DND-41 (cell line): ENCODE measurements around the gene CRYBB3.

Experiments used
- ATAC-seq: fragments of 200-7000 bp; cut with Tn5 transposase; 3 replicates; pipeline ENCODE4 v1.9.1; 2021; ENCODE audit warnings: low read depth; ENCODE audit not compliant: insufficient read depth
- DNase-seq: peaks from one replicate; pipeline ENCODE4 v3.0.0-alpha.2; 2020
- H2AFZ ChIP-seq: 2 replicates; pipeline ENCODE4 v1.6.0; 2012; ENCODE audit warnings: low read depth, low read length
- H3K27ac ChIP-seq: 2 replicates; pipeline ENCODE4 v1.5.1; 2012; ENCODE audit warnings: low read length, inconsistent platforms
- H3K27me3 ChIP-seq: fragments of 200-600 bp; sonication (generic); 2 replicates; pipeline ENCODE4 v1.6.0; 2012; ENCODE audit warnings: low read length, mild to moderate bottlenecking, inconsistent platforms; ENCODE audit not compliant: insufficient read depth, poor library complexity
- H3K36me3 ChIP-seq: 2 replicates; pipeline ENCODE4 v1.5.1; 2012; ENCODE audit warnings: low read length, inconsistent platforms; ENCODE audit not compliant: insufficient read depth
- H3K4me1 ChIP-seq: 2 replicates; pipeline ENCODE4 v1.5.1; 2012; ENCODE audit warnings: mild to moderate bottlenecking, low read length; ENCODE audit not compliant: insufficient read depth
- H3K4me2 ChIP-seq: 2 replicates; pipeline ENCODE4 v1.6.0; 2012; ENCODE audit warnings: mild to moderate bottlenecking, moderate library complexity, low read length, inconsistent platforms; ENCODE audit not compliant: insufficient read depth
- H3K4me3 ChIP-seq, 2 experiments: fragments of 200-600 bp in 1 of 2; shearing (Covaris generic) in 1 of 2; 2 replicates each; pipeline ENCODE4 v1.5.1; 2012 to 2016; ENCODE audit warnings: inconsistent platforms in 2 of 2, low read length in 2 of 2, mild to moderate bottlenecking in 2 of 2, low read depth in 1 of 2, moderate library complexity in 1 of 2
- H3K79me2 ChIP-seq: 2 replicates; pipeline ENCODE4 v1.6.0; 2012; ENCODE audit warnings: low read length, inconsistent platforms; ENCODE audit not compliant: insufficient read depth
- H3K9ac ChIP-seq: 2 replicates; pipeline ENCODE4 v1.6.0; 2012; ENCODE audit warnings: low read depth, mild to moderate bottlenecking, inconsistent platforms, low read length, moderate library complexity
- H3K9me3 ChIP-seq: 2 replicates; pipeline ENCODE4 v1.5.1; 2012; ENCODE audit warnings: low read length, moderate library complexity, mild to moderate bottlenecking, inconsistent platforms; ENCODE audit not compliant: insufficient read depth, severe bottlenecking
- H4K20me1 ChIP-seq: 2 replicates; pipeline ENCODE4 v1.6.0; 2012; ENCODE audit warnings: low read length; ENCODE audit not compliant: insufficient read depth
- CTCF ChIP-seq: IDR thresholded peaks from 2 replicates; pipeline ENCODE4 v1.5.1; 2012; ENCODE audit warnings: borderline replicate concordance, low read length, moderate library complexity, mild to moderate bottlenecking; ENCODE audit not compliant: poor library complexity, severe bottlenecking; ENCODE audit errors: extremely low read depth
- EZH2 ChIP-seq: IDR thresholded peaks from 3 replicates; pipeline ENCODE4 v1.6.1; 2012; ENCODE audit warnings: borderline replicate concordance, low read depth, mild to moderate bottlenecking, moderate library complexity, low read length, inconsistent platforms; ENCODE audit not compliant: severe bottlenecking

The CRYBB3 gene

DNA sequence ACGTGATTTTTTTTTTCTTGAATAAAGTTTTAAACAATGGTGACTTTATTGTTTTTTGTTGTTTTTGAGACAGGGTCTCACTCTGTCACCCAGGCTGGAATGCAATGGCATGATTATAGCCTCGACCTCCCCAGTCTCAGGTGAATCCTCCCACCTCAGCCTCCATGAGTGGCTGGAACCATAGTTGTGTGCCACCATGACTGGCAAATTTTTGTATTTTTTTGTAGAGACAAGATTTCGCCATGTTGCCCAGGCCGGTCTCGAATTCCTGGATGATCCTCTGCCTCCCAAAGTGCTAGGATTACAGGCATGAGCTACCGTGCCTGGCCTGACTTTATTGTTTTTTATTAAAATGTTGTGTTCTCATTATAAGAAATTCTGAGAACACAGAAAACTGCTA is 12.2 kb upstream of the CRYBB3 start:
- H3K36me3 ChIP-seq, result no peaks in the 10 kb centered on the region
- no peaks in the 10 kb centered on the region for H3K79me2 ChIP-seq
- no peak overlapping the region for H3K27ac ChIP-seq
- no peaks in the 10 kb centered on the region for H3K9me3 ChIP-seq
- H2AFZ ChIP-seq, result no peak overlapping the region
- H3K9ac ChIP-seq, result no peak overlapping the region
- H3K4me3 ChIP-seq, result no peak overlapping the region
- ATAC-seq (no peak), DNase-seq (no peak)
- TF ChIP-seq EZH2 (no peak), CTCF (no peak)
- no peaks in the 10 kb centered on the region for H3K27me3 ChIP-seq
- no peaks in the 10 kb centered on the region for H4K20me1 ChIP-seq
- H3K4me2 ChIP-seq, result no peak overlapping the region
- no peaks in the 10 kb centered on the region for H3K4me1 ChIP-seq

GRCh38 chr22:25192406-25192805 is 7.3 kb upstream of the CRYBB3 start:
- no peaks in the 10 kb centered on the region for H3K4me1 ChIP-seq
- H3K9me3 ChIP-seq, result no peaks in the 10 kb centered on the region
- H3K79me2 ChIP-seq, result no peaks in the 10 kb centered on the region
- no peaks in the 10 kb centered on the region for H3K27me3 ChIP-seq
- H3K36me3 ChIP-seq, result no peaks in the 10 kb centered on the region
- no peak overlapping the region for H3K4me2 ChIP-seq
- TF ChIP-seq EZH2 (no peak), CTCF (no peak)
- ATAC-seq (no peak), DNase-seq (no peak)
- no peak overlapping the region for H3K4me3 ChIP-seq
- no peaks in the 10 kb centered on the region for H4K20me1 ChIP-seq
- no peak overlapping the region for H2AFZ ChIP-seq
- H3K27ac ChIP-seq, result no peak overlapping the region
- no peak overlapping the region for H3K9ac ChIP-seq

DNA sequence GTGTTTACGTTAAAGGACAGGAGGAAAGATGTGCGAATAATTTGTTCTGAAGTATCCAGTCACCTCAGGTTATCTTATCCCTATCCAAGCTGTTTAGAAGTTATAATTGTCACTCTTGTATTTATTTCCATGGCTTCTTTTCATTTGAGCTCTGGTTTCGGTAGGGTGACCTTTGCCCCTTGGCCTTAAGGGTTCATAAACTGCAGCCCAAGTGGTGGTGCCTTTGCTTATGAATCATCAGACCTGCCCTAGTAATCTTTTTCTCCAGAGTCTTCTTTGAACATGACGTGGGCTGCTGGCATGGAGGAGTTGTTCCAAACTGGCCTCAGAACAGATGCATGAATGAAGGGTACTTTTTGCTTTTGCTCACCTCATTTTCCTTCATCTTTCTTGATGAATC is 6.5 kb upstream of the CRYBB3 start:
- H3K79me2 ChIP-seq, result no peaks in the 10 kb centered on the region
- H2AFZ ChIP-seq, result no peak overlapping the region
- no peaks in the 10 kb centered on the region for H3K4me1 ChIP-seq
- no peak for TF ChIP-seq EZH2
- TF ChIP-seq CTCF, result no peak
- H3K4me2 ChIP-seq, result no peak overlapping the region
- H4K20me1 ChIP-seq, result 0 out of 2 replicates have a peak, but pooled peaks cover 4% of the 10 kb centered on the region
- no peaks in the 10 kb centered on the region for H3K27me3 ChIP-seq
- ATAC-seq (no peak), DNase-seq (no peak)
- no peaks in the 10 kb centered on the region for H3K9me3 ChIP-seq
- H3K27ac ChIP-seq, result no peak overlapping the region
- H3K4me3 ChIP-seq, result no peak overlapping the region
- no peak overlapping the region for H3K9ac ChIP-seq
- H3K36me3 ChIP-seq, result no peaks in the 10 kb centered on the region

- ATAC-seq, result no peak
- no peak overlapping the region for H3K9ac ChIP-seq
- H3K27me3 ChIP-seq, result no peaks in the 10 kb centered on the region
- H3K9me3 ChIP-seq, result no peaks in the 10 kb centered on the region
- no peak overlapping the region for H2AFZ ChIP-seq
- H3K27ac ChIP-seq, result no peak overlapping the region
- H4K20me1 ChIP-seq, result 0 out of 2 replicates have a peak, but pooled peaks cover 4% of the 10 kb centered on the region
- H3K4me1 ChIP-seq, result no peaks in the 10 kb centered on the region
- H3K4me3 ChIP-seq, result no peak overlapping the region
- no peaks in the 10 kb centered on the region for H3K79me2 ChIP-seq
- no peak for TF ChIP-seq CTCF
- no peak for TF ChIP-seq EZH2
- no peaks in the 10 kb centered on the region for H3K36me3 ChIP-seq
- DNase-seq, result peak; percentile 20
- no peak overlapping the region for H3K4me2 ChIP-seq
These were observed 6.1 kb upstream of the CRYBB3 start for GRCh38 chr22:25193548-25193947.
